ENCODE measurements around the gene ENO4.

Gene ENO4

DNA sequence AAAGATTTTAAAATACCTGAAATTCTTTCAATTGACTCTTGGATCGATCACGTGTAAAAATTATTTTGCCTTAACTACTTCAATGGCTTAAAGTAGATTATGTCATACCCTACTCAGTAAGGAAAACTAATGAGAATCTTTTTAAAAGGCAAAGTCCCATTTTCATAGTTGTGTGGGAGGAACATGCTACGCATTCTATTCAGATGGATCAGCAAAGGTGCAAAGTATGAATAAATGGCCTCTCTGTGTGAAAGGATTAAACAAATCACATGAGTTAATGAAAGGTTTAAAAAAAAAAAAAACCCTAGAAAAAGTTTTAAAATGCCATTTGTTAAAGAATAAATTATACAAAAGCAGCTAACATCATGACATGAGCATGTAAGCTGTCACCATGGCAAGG is 77.1 kb downstream of the ENO4 start:
- no peak overlapping the region for H3K9ac ChIP-seq (ENCODE audit: low read depth, low read length)
- peaks cover 3% of the 10 kb centered on the region for H3K36me3 ChIP-seq (ENCODE audit: insufficient read depth, low read length)
- H3K9me3 ChIP-seq (ENCODE audit: control insufficient read depth, insufficient read depth, low read length): no peaks in the 10 kb centered on the region
- no peaks in the 10 kb centered on the region for H3K4me1 ChIP-seq (ENCODE audit: insufficient read depth, low read length)

DNA sequence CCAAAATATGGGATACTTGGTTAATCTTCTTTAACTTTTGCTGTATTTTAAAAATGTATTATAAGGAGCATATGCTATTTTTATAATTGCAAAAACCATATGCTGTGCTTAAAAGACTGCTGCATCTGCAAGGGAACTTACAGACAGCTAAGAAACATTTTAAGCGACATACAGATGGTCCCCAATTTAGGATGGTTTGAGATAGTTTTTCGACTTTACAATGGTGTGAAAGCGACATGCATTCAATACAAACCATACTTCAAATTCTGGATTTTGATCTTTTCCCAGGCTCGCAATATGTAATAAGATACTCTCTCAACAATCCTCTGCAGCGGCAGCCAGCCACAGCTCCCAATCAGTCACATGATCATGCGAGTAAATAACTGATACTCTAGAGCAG is 82.5 kb downstream of the ENO4 start:
- Histone ChIP-seq H3K36me3 (ENCODE audit: insufficient read depth, low read length) (peaks cover 3% of the 10 kb centered on the region), H3K9me3 (ENCODE audit: control insufficient read depth, insufficient read depth, low read length) (no peaks in the 10 kb centered on the region), H3K9ac (ENCODE audit: low read depth, low read length) (no peak overlapping the region), H3K4me1 (ENCODE audit: insufficient read depth, low read length) (no peaks in the 10 kb centered on the region)
